LoVo (cell line): ENCODE measurements around the gene RNASE9.
"Not testable (repeated sequence)": the region's sequence is repeated elsewhere in the genome, so short reads cannot be mapped to it uniquely, and the experiment has no call there.

Experiments
- DNase-seq: peaks from one replicate; pipeline ENCODE4 v3.0.0-alpha.2; 2016; ENCODE audit warnings: low spot score

The RNASE9 gene

DNA sequence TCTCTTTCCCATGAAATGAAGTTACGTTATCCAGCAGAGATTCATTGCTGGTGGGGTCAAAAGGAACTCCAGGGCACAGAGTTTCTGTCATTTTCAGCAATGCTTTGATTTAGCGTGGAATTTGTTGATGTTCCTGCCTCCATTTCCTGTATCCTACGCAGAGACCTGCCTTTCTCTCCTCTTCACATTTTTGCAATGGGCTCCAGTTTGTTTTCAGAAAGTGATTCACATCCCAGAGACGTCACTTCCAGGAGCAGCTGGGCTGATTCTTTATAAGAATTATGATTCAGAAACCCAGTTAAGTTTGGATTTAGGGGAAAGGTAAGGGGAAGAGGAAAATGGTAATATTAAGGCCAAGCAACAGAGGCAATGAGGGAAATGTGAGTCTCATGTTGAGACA, 43.9 kb downstream of the RNASE9 start:
- DNase-seq, result no peak

DNA sequence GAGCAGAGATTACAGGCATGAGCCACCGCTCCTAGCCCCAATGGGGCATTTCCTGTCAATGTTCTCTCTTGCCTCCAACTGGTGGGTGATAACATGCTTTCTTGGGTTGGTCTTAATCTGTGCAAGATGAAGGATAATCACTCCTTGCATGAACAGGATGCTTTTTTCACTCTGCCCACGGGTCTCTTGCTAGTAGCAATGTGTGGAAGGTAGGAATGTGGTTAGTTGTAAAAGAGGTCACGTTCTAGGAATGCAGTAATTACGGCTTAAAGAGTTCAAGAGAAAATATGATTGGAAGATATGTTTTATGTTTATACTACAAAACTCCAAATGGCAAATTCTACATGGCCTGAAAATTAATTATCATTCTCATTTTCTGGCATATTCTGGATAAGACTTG, 45.0 kb downstream of the RNASE9 start:
- no peak for DNase-seq

DNA sequence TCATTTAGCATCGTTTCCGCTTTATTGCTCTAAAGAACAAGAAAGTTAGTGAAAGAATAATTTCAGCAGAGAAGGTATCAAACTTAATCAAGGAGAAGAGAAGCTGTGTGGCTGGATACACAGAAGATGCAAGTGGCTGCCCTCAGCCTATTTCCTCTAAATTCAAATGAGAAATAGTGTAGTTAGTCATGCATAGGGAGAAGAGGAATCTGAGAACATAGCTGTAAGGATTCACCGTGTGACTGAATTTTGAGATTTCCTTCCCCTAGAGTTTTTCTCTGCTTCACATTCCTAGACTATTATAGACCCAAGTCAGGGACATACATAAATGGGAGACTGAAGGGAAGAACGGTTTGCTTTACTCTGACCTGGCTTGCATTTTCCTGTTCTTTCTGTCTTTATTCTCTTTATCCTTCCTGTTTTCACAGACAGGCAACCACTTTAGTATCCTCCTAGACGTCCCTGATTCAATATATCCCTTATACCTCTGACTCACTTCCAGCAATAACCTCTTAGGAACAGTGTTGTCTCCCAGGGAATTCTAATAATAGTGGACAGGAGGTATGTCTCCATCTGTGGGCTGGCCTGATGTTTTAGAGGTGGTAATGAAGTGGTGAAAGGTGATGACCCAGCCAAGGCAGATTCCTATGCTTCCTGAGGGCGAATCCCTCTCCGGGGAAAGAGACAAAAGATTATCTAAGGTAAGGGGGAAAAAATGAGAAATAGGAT, 48.5 kb downstream of the RNASE9 start:
- no peak for DNase-seq

DNA sequence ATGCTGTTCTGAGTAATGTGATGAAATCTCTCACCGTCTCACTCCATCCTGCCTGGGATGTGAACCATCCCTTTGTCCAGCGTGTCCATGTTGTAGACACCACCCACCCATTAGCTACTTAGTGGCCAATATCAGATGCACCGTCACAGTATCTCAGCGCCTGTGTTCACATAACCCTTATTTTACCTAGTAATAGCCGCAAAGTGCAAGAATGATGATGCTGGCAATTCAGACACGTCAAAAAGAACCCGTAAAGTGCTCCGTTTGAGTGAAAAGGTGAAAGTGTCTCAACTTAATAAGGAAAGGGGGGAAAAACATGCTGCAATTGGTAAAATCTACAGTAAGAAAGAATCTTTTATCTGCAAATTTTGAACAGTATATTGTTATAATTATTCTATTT, 52.5 kb downstream of the RNASE9 start:
- no peak for DNase-seq

DNA sequence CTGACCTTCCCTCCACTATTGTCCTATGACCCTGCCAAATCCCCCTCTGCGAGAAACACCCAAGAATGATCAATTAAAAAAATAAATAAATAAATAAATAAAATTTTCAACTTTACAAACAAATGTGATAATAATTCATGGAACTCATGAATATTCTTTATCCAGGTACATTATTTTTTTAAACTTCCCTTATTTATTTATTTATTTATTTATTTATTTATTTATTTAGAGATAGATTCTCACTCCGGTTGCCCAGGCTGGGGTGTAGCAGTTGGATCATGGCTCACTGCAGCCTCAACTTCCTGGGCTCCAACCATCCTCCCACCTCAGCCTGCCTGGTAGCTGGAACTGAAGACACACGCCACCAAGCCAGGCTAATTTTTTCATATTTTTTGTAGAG, 53.3 kb downstream of the RNASE9 start:
- DNase-seq, result not testable (repeated sequence)

DNA sequence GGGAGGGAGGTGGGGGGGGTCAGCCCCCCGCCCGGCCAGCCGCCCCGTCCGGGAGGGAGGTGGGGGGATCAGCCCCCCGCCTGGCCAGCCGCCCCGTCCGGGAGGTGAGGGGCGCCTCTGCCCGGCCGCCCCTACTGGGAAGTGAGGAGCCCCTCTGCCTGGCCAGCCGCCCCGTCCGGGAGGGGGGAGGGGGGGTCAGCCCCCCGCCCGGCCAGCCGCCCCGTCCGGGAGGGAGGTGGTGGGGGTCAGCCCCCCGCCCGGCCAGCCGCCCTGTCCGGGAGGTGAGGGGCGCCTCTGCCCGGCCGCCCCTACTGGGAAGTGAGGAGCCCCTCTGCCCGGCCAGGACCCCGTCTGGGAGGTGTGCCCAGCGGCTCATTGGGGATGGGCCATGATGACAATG, 54.1 kb downstream of the RNASE9 start:
- DNase-seq, result not testable (repeated sequence)

DNA sequence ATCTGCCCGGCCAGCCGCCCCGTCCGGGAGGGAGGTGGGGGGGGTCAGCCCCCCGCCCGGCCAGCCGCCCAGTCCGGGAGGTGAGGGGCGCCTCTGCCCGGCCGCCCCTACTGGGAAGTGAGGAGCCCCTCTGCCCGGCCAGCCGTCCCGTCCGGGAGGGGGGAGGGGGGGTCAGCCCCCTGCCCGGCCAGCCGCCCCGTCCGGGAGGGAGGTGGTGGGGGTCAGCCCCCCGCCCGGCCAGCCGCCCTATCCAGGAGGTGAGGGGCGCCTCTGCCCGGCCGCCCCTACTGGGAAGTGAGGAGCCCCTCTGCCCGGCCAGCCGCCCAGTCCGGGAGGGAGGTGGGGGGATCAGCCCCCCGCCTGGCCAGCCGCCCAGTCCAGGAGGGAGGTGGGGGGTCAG, 54.6 kb downstream of the RNASE9 start:
- not testable (repeated sequence) for DNase-seq
